HEK293 (cell line): ENCODE results near the gene GNB5.

ENCODE experiments used
- CTCF ChIA-PET: fragments of 350-600 bp; formaldehyde crosslinking; extraction: SDS; loops from one replicate; lab custom pipeline; 2021; ENCODE audit warnings: antibody characterized with exemption; lab: Yijun Ruan, JAX
- POLR2A ChIA-PET: fragments of 300-600 bp; formaldehyde crosslinking; extraction: SDS; loops from one replicate; lab custom pipeline; 2020; ENCODE audit warnings: antibody characterized with exemption, inconsistent platforms; lab: Yijun Ruan, JAX
- H3K27ac ChIP-seq: fragments of 200-500 bp; sonication (Bioruptor generic); 2 replicates; pipeline ENCODE4 v1.5.1; 2014; ENCODE audit warnings: low read depth, low read length, control low read depth, inconsistent platforms; ENCODE audit errors: extremely low read depth
- H3K36me3 ChIP-seq, 2 experiments: fragments of 200-500 bp in 1 of 2; sonication (Bioruptor generic) in 1 of 2; 1 replicate in 1 of 2; 2 replicates in 1 of 2; pipeline ENCODE4 v1.5.1; 2014 to 2017; ENCODE audit warnings: inconsistent platforms in 2 of 2, low read length in 2 of 2; ENCODE audit not compliant: control insufficient read depth in 2 of 2, insufficient read depth in 1 of 2
- H3K4me1 ChIP-seq: fragments of 200-500 bp; sonication (Bioruptor generic); 2 replicates; pipeline ENCODE4 v1.5.1; 2014; ENCODE audit warnings: mild to moderate bottlenecking, low read length, inconsistent platforms; ENCODE audit not compliant: control insufficient read depth, insufficient read depth
- H3K4me3 ChIP-seq: 2 replicates; pipeline ENCODE4 v1.5.1; 2011; ENCODE audit warnings: low read depth, mild to moderate bottlenecking, control low read depth, low read length, moderate library complexity
- H3K9me3 ChIP-seq: fragments of 200-500 bp; sonication (Bioruptor generic); 2 replicates; pipeline ENCODE4 v1.5.1; 2014; ENCODE audit warnings: low read depth, low read length, inconsistent platforms; ENCODE audit not compliant: control insufficient read depth, insufficient read depth
- ATF2 ChIP-seq: fragments of 450-650 bp; formaldehyde crosslinking; IDR thresholded peaks from 2 replicates; pipeline ENCODE4 v1.5.1; 2016; ENCODE audit warnings: missing biosample characterization, missing genetic modification characterization, low read depth
- EGR2 ChIP-seq: fragments of 450-650 bp; formaldehyde crosslinking; IDR thresholded peaks from 2 replicates; pipeline ENCODE4 v1.5.1; 2016; ENCODE audit warnings: low read depth, missing biosample characterization, missing genetic modification characterization
- GLI2 ChIP-seq: fragments of 450-650 bp; formaldehyde crosslinking; IDR thresholded peaks from 2 replicates; pipeline ENCODE4; 2017; ENCODE audit warnings: missing biosample characterization, missing genetic modification characterization, low read depth, borderline replicate concordance
- GLI4 ChIP-seq: fragments of 450-650 bp; formaldehyde crosslinking; IDR thresholded peaks from 2 replicates; pipeline ENCODE4 v1.5.1; 2016; ENCODE audit warnings: missing biosample characterization, missing genetic modification characterization
- GLIS1 ChIP-seq: fragments of 450-650 bp; formaldehyde crosslinking; IDR thresholded peaks from 2 replicates; pipeline ENCODE4 v1.5.1; 2016; ENCODE audit warnings: missing biosample characterization, missing genetic modification characterization
- GLIS2 ChIP-seq: fragments of 450-650 bp; formaldehyde crosslinking; IDR thresholded peaks from 2 replicates; pipeline ENCODE4 v1.5.1; 2016; ENCODE audit warnings: missing biosample characterization, missing genetic modification characterization
- HOXD13 ChIP-seq: sonication (generic); formaldehyde crosslinking; IDR thresholded peaks from 2 replicates; pipeline ENCODE4 v1.8.0; 2022; ENCODE audit warnings: missing genetic modification reagents, borderline replicate concordance
- KLF1 ChIP-seq: fragments of 450-650 bp; formaldehyde crosslinking; IDR thresholded peaks from 2 replicates; pipeline ENCODE4 v1.5.1; 2016; ENCODE audit warnings: missing biosample characterization, missing genetic modification characterization
- KLF10 ChIP-seq: fragments of 450-650 bp; IDR thresholded peaks from 2 replicates; pipeline ENCODE4 v1.5.1; 2018; ENCODE audit warnings: missing biosample characterization, mild to moderate bottlenecking, missing genetic modification characterization
- KLF9 ChIP-seq: fragments of 450-650 bp; formaldehyde crosslinking; IDR thresholded peaks from 2 replicates; pipeline ENCODE4 v1.5.1; 2016; ENCODE audit warnings: missing biosample characterization, missing genetic modification characterization, low read depth
- MEIS1 ChIP-seq: sonication (generic); formaldehyde crosslinking; IDR thresholded peaks from 2 replicates; pipeline ENCODE4 v1.8.1; 2022; ENCODE audit warnings: missing genetic modification reagents, mild to moderate bottlenecking, borderline replicate concordance
- PRDM2 ChIP-seq: fragments of 450-650 bp; formaldehyde crosslinking; IDR thresholded peaks from 2 replicates; pipeline ENCODE4 v1.5.1; 2016; ENCODE audit warnings: missing biosample characterization, missing genetic modification characterization, borderline replicate concordance
- REPIN1 ChIP-seq: fragments of 450-650 bp; formaldehyde crosslinking; IDR thresholded peaks from 2 replicates; pipeline ENCODE4 v1.5.1; 2017; ENCODE audit warnings: missing biosample characterization, missing genetic modification characterization, low read depth
- ZBTB20 ChIP-seq: fragments of 450-650 bp; formaldehyde crosslinking; IDR thresholded peaks from 2 replicates; pipeline ENCODE4 v1.5.1; 2016; ENCODE audit warnings: missing biosample characterization, missing genetic modification characterization
- ZBTB21 ChIP-seq: fragments of 450-650 bp; formaldehyde crosslinking; IDR thresholded peaks from 2 replicates; pipeline ENCODE4 v1.5.1; 2017; ENCODE audit warnings: missing biosample characterization, missing genetic modification characterization
- ZNF19 ChIP-seq: fragments of 450-650 bp; formaldehyde crosslinking; IDR thresholded peaks from 2 replicates; pipeline ENCODE4; 2016; ENCODE audit warnings: missing biosample characterization, missing genetic modification characterization, low read depth
- ZNF341 ChIP-seq: fragments of 450-650 bp; formaldehyde crosslinking; IDR thresholded peaks from 2 replicates; pipeline ENCODE4; 2016; ENCODE audit warnings: low read depth, missing biosample characterization, missing genetic modification characterization
- ZNF426 ChIP-seq: fragments of 450-650 bp; formaldehyde crosslinking; IDR thresholded peaks from 2 replicates; pipeline ENCODE4 v1.5.1; 2017; ENCODE audit warnings: missing biosample characterization, missing genetic modification characterization, mild to moderate bottlenecking, inconsistent platforms, moderate library complexity
- ZNF521 ChIP-seq: fragments of 450-650 bp; formaldehyde crosslinking; IDR thresholded peaks from 2 replicates; pipeline ENCODE4 v1.5.1; 2017; ENCODE audit warnings: missing biosample characterization, mild to moderate bottlenecking, missing genetic modification characterization
- ZNF529 ChIP-seq: fragments of 450-650 bp; formaldehyde crosslinking; IDR thresholded peaks from 2 replicates; pipeline ENCODE4 v1.5.1; 2017; ENCODE audit warnings: missing genetic modification characterization, missing biosample characterization; ENCODE audit not compliant: insufficient replicate concordance
- ZNF555 ChIP-seq: fragments of 450-650 bp; formaldehyde crosslinking; conservative IDR thresholded peaks from 2 replicates; pipeline ENCODE4 v1.5.1; 2017; ENCODE audit warnings: missing biosample characterization, mild to moderate bottlenecking, missing genetic modification characterization, inconsistent platforms
- ZNF585B ChIP-seq: fragments of 450-650 bp; formaldehyde crosslinking; IDR thresholded peaks from 2 replicates; pipeline ENCODE4 v1.5.1; 2016; ENCODE audit warnings: missing biosample characterization, missing genetic modification characterization
- ZNF658 ChIP-seq: fragments of 450-650 bp; formaldehyde crosslinking; IDR thresholded peaks from 2 replicates; pipeline ENCODE4; 2016; ENCODE audit warnings: missing biosample characterization, missing genetic modification characterization
- ZNF768 ChIP-seq: fragments of 450-650 bp; formaldehyde crosslinking; IDR thresholded peaks from 2 replicates; pipeline ENCODE4 v1.5.1; 2018; ENCODE audit warnings: missing biosample characterization, mild to moderate bottlenecking, missing genetic modification characterization
- ZSCAN16 ChIP-seq: fragments of 450-650 bp; formaldehyde crosslinking; IDR thresholded peaks from 2 replicates; pipeline ENCODE4 v1.5.1; 2016; ENCODE audit warnings: missing biosample characterization, missing genetic modification characterization
- ZXDB ChIP-seq: fragments of 450-650 bp; formaldehyde crosslinking; IDR thresholded peaks from 2 replicates; pipeline ENCODE4 v1.5.1; 2016; ENCODE audit warnings: missing biosample characterization, missing genetic modification characterization

GNB5 gene

GRCh38 chr15:52112203-52112750, 78.9 kb downstream of the GNB5 start (continued):
- TF ChIP-seq ZNF555 (tag by site-specific recombination) (no peak), KLF9 (no peak), MEIS1 (CRISPR knock-in tag) (no peak), ZXDB (tag by site-specific recombination) (no peak), ZNF521 (tag by site-specific recombination) (no peak)
- TF ChIP-seq, all 188 proteins: peak for 0

GRCh38 chr15:52111517-52112202, 79.5 kb downstream of the GNB5 start:
- ChIA-PET POLR2A (no interaction called here), CTCF (no interaction called here)
- no peaks in the 10 kb centered on the region for H3K36me3 ChIP-seq
- H3K9me3 ChIP-seq: no peaks in the 10 kb centered on the region
- H3K27ac ChIP-seq: no peak overlapping the region
- TF ChIP-seq ATF2 (tag by site-specific recombination): no peak
- TF ChIP-seq ZSCAN16: no peak
- TF ChIP-seq ZNF658 (tag by site-specific recombination): no peak
- TF ChIP-seq KLF10: no peak
- TF ChIP-seq HOXD13: no peak
- TF ChIP-seq GLI4 (tag by site-specific recombination): no peak
- no peak for TF ChIP-seq ZNF19 (tag by site-specific recombination)
- no peak for TF ChIP-seq ZNF341 (tag by site-specific recombination)
- TF ChIP-seq GLIS1: no peak
- no peaks in the 10 kb centered on the region for H3K4me1 ChIP-seq
- H3K4me3 ChIP-seq: no peak overlapping the region

- CTCF ChIA-PET: no interaction called here
- POLR2A ChIA-PET: no interaction called here
- no peaks in the 10 kb centered on the region for H3K9me3 ChIP-seq
- no peak overlapping the region for H3K27ac ChIP-seq
- no peaks in the 10 kb centered on the region for H3K4me1 ChIP-seq
- H3K4me3 ChIP-seq: no peak overlapping the region
- no peaks in the 10 kb centered on the region for H3K36me3 ChIP-seq
- TF ChIP-seq ZNF529 (tag by site-specific recombination) (no peak), KLF10 (no peak), REPIN1 (no peak), ZBTB20 (tag by site-specific recombination) (no peak), ZNF585B (no peak), EGR2 (tag by site-specific recombination) (no peak), ZNF768 (tag by site-specific recombination) (no peak), GLI2 (no peak), GLIS2 (no peak), PRDM2 (tag by site-specific recombination) (no peak), ZBTB21 (tag by site-specific recombination) (no peak), KLF1 (no peak), ZNF341 (tag by site-specific recombination) (no peak), ZNF426 (tag by site-specific recombination) (no peak)
These were observed 81.4 kb downstream of the GNB5 start for GRCh38 chr15:52109559-52110451.
